Fibroblast of lung (primary cell): ENCODE measurements around the gene PRMT5. TPM values are rescaled to one million over a fixed set of nuclear protein-coding genes. Genes with fewer than 3 reads are reported as not detected.

Experiments used
- DNase-seq, 2 donors: peaks; one replicate each; pipeline versions ENCODE4 v3.0.0 to v3.0.0-alpha.2; 2010; ENCODE audit warnings: low read depth in 2 of 2
- H2AFZ ChIP-seq: 2 replicates; pipeline ENCODE4 v1.5.1; 2012; ENCODE audit warnings: low read length, control low read depth, inconsistent platforms
- H3K27ac ChIP-seq: 2 replicates; pipeline ENCODE4 v1.5.1; 2011; ENCODE audit warnings: low read length, control low read depth; ENCODE audit not compliant: insufficient read depth
- H3K27me3 ChIP-seq: 2 replicates; pipeline ENCODE4 v1.5.1; 2011; ENCODE audit warnings: mild to moderate bottlenecking, low read length; ENCODE audit not compliant: control insufficient read depth, insufficient read depth
- H3K36me3 ChIP-seq: 2 replicates; pipeline ENCODE4 v1.5.1; 2011; ENCODE audit warnings: low read length; ENCODE audit not compliant: control insufficient read depth, insufficient read depth
- H3K4me1 ChIP-seq: 2 replicates; pipeline ENCODE4 v1.5.1; 2011; ENCODE audit warnings: low read length; ENCODE audit not compliant: control insufficient read depth, insufficient read depth; ENCODE audit errors: extremely low read depth
- H3K4me2 ChIP-seq: 2 replicates; pipeline ENCODE4 v1.5.1; 2011; ENCODE audit warnings: low read length, control low read depth; ENCODE audit not compliant: insufficient read depth; ENCODE audit errors: extremely low read depth
- H3K4me3 ChIP-seq, 4 experiments: fragments of 200-600 bp in 1 of 4; sonication (generic) in 1 of 4; replicated peaks in 1 of 4; 2 replicates each; pipeline ENCODE4 v1.5.1; 2011 to 2016; ENCODE audit warnings: low read length in 4 of 4, low read depth in 3 of 4, mild to moderate bottlenecking in 3 of 4, control low read depth in 2 of 4, inconsistent platforms in 1 of 4, mixed read lengths in 1 of 4; ENCODE audit not compliant: insufficient read depth in 1 of 4; ENCODE audit errors: control extremely low read depth in 1 of 4
- H3K79me2 ChIP-seq: 2 replicates; pipeline ENCODE4 v1.5.1; 2012; ENCODE audit warnings: mild to moderate bottlenecking, low read length, inconsistent platforms; ENCODE audit not compliant: control insufficient read depth, insufficient read depth
- H3K9ac ChIP-seq: 2 replicates; pipeline ENCODE4 v1.5.1; 2011; ENCODE audit warnings: mild to moderate bottlenecking, low read length, control low read depth; ENCODE audit not compliant: insufficient read depth
- H3K9me3 ChIP-seq: 2 replicates; pipeline ENCODE4 v1.5.1; 2012; ENCODE audit warnings: low read depth, low read length; ENCODE audit not compliant: control insufficient read depth, insufficient read depth
- H4K20me1 ChIP-seq: 2 replicates; pipeline ENCODE4 v1.5.1; 2011; ENCODE audit warnings: low read length; ENCODE audit not compliant: control insufficient read depth, insufficient read depth; ENCODE audit errors: extremely low read depth
- CTCF ChIP-seq, 2 donors: IDR thresholded peaks in 1 of 2; conservative IDR thresholded peaks in 1 of 2; 1 replicate in 1 of 2; 2 replicates in 1 of 2; pipeline ENCODE4 v1.5.1; 2011 to 2012; ENCODE audit warnings: low read length in 2 of 2, control low read depth in 1 of 2, inconsistent platforms in 1 of 2, low read depth in 1 of 2, mild to moderate bottlenecking in 1 of 2
- EZH2 ChIP-seq: IDR thresholded peaks from 2 replicates; pipeline ENCODE4 v1.5.1; 2012; ENCODE audit warnings: low read length, control low read depth, mild to moderate bottlenecking; ENCODE audit errors: missing control alignments
- polyA plus RNA-seq, 2 donors: library from polyadenylated mRNA; depleted of rRNA in 1 of 2; stranded (reverse) in 1 of 2; unstranded in 1 of 2; fragments of >200 nt; gene quantifications; 2 replicates each; pipeline ENCODE4 v1.2.1, GENCODE V29; 2011 to 2012; ENCODE audit warnings: missing spikeins in 1 of 2
- total RNA-seq: library from RNA; depleted of rRNA; stranded (reverse); fragments of >200 nt; gene quantifications from 2 replicates; pipeline ENCODE4 v1.2.1, GENCODE V29; 2014

The PRMT5 gene
- total and polyA plus RNA-seq, 2 donors (not counting 1 experiment from before 2014, with no cell fraction given) = 54.8 to 91.7 TPM

GRCh38 chr14:22897357-22897756, 31.8 kb downstream of the PRMT5 start:
- no peaks in the 10 kb centered on the region for H4K20me1 ChIP-seq
- H2AFZ ChIP-seq = no peak overlapping the region
- H3K36me3 ChIP-seq = peaks cover 9% of the 10 kb centered on the region
- no peaks in the 10 kb centered on the region for H3K79me2 ChIP-seq
- H3K9me3 ChIP-seq = no peaks in the 10 kb centered on the region
- no peak overlapping the region for H3K4me2 ChIP-seq
- H3K4me3 ChIP-seq = no peak overlapping the region
- H3K4me1 ChIP-seq = peaks cover 10% of the 10 kb centered on the region
- H3K9ac ChIP-seq = no peak overlapping the region
- no peaks in the 10 kb centered on the region for H3K27me3 ChIP-seq
- H3K27ac ChIP-seq = no peak overlapping the region
- TF ChIP-seq CTCF (conservative IDR thresholded peaks at IDR 0.05 in 1 of 2, IDR thresholded peaks at IDR 0.05 in 1 of 2; ENCODE audit: low read depth in 1 of 2, low read length in 2 of 2) = no peak
- no peak for DNase-seq

- H3K79me2 ChIP-seq = no peaks in the 10 kb centered on the region
- no peaks in the 10 kb centered on the region for H3K27me3 ChIP-seq
- no peak overlapping the region for H3K4me2 ChIP-seq
- H3K4me3 ChIP-seq = no peak overlapping the region
- no peaks in the 10 kb centered on the region for H3K9me3 ChIP-seq
- H2AFZ ChIP-seq = no peak overlapping the region
- no peaks in the 10 kb centered on the region for H4K20me1 ChIP-seq
- DNase-seq = no peak
- TF ChIP-seq EZH2 (no peak), CTCF (conservative IDR thresholded peaks at IDR 0.05 in 1 of 2, IDR thresholded peaks at IDR 0.05 in 1 of 2; ENCODE audit: low read depth in 1 of 2, low read length in 2 of 2) (no peak)
- H3K36me3 ChIP-seq = peaks cover 5% of the 10 kb centered on the region
- H3K9ac ChIP-seq = no peak overlapping the region
- H3K27ac ChIP-seq = no peak overlapping the region
- H3K4me1 ChIP-seq = peaks cover 10% of the 10 kb centered on the region
Measured at GRCh38 chr14:22896760-22897159, 32.4 kb downstream of the PRMT5 start.

DNA sequence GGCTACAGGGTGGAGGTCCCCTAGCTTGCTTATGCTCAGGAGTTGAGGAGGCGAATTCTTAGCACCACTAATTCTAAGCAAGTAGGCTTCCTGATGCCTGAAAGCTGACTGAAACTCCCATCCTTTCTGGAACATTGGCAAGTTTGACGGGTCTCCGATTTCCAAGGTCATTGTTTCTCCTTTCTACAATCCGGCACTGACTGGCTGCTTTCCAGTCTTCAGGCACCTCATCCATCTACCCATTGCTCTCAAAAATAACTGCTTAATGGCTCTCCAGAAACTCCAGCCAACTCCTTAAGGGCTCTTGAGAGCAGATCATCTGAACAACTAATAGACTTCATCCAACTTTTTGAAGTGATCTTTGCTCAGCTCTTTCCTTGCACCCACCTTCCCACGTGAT, 32.8 kb downstream of the PRMT5 start:
- no peak for DNase-seq
- TF ChIP-seq CTCF (conservative IDR thresholded peaks at IDR 0.05 in 1 of 2, IDR thresholded peaks at IDR 0.05 in 1 of 2; ENCODE audit: low read depth in 1 of 2, low read length in 2 of 2) (no peak), EZH2 (no peak)
- H3K27me3 ChIP-seq = no peaks in the 10 kb centered on the region

More for the DNA sequence above, 32.8 kb downstream of the PRMT5 start:
- Histone ChIP-seq H3K9ac (no peak overlapping the region), H3K79me2 (no peaks in the 10 kb centered on the region), H3K9me3 (no peaks in the 10 kb centered on the region), H3K4me1 (peaks cover 10% of the 10 kb centered on the region), H2AFZ (no peak overlapping the region), H4K20me1 (no peaks in the 10 kb centered on the region), H3K4me2 (no peak overlapping the region), H3K27ac (no peak overlapping the region), H3K36me3 (peaks cover 1% of the 10 kb centered on the region), H3K4me3 (no peak overlapping the region)
